Effector CD4-positive, alpha-beta T cell (primary cell): ENCODE results near the gene ZGPAT.
"Not testable (repeated sequence)": the region's sequence is repeated elsewhere in the genome, so short reads cannot be mapped to it uniquely, and the experiment has no call there.

ENCODE experiments used
- DNase-seq: peaks from one replicate; pipeline ENCODE4 v3.0.0-alpha.2; 2020
- total RNA-seq: gene quantifications from one replicate; lab custom pipeline; 2026; lab: John Stamatoyannopoulos, UW

The ZGPAT gene
- 22.3 reads per million, percentile 49 among the genes with 10 or more reads in this experiment for total RNA-seq

GRCh38 chr20:63707558-63708300, at the start of gene ZGPAT, which contains the start of gene ARFRP1:
TSS of gene ZGPAT (plus strand) at chr20:63708039. CDS start at chr20:63708581, 542 bp downstream.
TSS of gene ARFRP1 (minus strand) at chr20:63707976. CDS start at chr20:63707091, 885 bp downstream.
- peak; percentile 82 for DNase-seq

- DNase-seq: no peak
Observed at GRCh38 chr20:63658749-63659187, 49.1 kb upstream of the ZGPAT start.

GRCh38 chr20:63659370-63659769, 48.5 kb upstream of the ZGPAT start:
- no peak for DNase-seq

DNA sequence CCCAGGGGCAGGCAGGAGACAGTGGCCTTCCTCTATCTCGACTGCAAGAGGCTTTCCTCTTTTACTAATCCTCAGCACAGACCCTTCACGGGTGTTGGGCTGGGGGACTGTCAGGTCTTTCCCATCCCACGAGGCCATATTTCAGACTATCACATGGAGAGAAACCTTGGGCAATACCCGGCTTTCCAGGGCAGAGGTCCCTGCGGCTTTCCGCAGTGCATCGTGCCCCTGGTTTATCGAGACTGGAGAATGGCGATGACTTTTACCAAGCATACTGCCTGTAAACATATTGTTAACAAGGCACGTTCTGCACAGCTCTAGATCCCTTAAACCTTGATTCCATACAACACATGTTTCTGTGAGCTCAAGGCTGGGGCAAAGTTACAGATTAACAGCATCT, 47.7 kb upstream of the ZGPAT start:
- not testable (repeated sequence) for DNase-seq

DNA sequence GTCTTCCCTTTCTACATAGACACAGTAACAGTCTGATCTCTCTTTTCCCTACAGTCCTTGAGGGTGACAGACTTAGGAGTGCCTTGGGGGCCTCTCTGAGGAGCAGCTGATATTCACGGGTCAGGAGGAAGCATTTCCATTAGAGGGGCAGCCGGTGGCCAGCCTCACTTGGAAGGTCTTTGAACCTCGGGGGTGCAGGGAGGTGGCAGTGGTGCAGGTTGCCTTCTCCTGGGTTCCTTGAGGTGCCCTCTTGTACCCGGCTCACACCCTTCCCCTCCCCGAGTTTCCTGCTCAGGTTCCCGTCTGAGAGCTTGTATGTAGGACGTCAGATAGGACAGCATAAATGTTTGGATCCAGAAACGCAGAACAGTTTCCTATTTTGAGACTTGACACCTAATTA, 47.2 kb upstream of the ZGPAT start:
- no peak for DNase-seq

GRCh38 chr20:63661108-63661507, 46.7 kb upstream of the ZGPAT start:
- no peak for DNase-seq

DNA sequence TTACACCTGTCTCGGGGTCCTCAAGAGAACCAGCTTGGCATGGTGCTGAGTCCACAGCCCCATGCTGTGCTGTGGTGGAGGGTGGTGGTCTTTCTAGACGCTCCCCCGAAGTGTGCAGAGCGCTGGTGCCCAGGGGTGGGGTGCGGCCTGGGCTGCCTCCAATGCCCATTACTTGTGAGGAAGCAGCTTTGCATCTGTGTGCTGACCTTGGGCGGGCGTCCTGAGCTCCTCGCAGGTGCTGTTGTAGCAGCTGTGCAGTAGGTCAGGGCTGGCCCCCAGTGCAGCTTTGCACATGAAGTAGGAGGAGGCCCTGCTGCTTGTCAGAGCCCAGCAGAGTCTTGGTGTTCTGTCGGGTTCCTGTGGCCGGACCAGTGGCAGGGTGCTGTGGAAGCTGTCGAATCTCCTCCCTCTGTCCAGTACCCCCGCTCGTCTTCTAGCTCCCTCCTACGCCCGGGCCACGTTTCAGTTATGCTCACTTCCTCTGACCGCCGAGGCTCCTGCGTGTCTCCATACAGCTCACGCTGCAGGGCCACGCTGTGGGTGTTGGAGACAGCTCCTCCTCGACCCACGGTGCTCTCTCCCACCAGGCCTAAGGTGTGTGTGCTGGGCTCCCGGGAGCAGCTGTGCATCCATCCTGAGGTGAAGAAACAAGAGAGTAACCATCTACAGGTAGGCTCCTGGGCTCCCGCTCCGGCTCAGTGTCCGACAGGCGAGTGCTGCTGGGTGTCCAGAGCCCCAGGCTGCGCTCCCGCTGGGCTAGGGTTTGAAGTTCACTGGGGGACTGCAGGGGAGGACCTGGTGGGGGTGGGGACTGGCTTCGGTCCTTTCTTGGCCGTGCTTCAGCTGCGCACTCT, 45.7 kb upstream of the ZGPAT start:
- DNase-seq: no peak

- DNase-seq: no peak
Observed at GRCh38 chr20:63662813-63663189, 45.0 kb upstream of the ZGPAT start.

- DNase-seq: no peak
Observed at GRCh38 chr20:63663332-63664066, 44.3 kb upstream of the ZGPAT start.

- no peak for DNase-seq
Observed at GRCh38 chr20:63664143-63664851, 43.5 kb upstream of the ZGPAT start.

GRCh38 chr20:63664861-63665594, 42.8 kb upstream of the ZGPAT start:
- DNase-seq: no peak

- DNase-seq: no peak
Observed at GRCh38 chr20:63665708-63666107, 42.1 kb upstream of the ZGPAT start.

DNA sequence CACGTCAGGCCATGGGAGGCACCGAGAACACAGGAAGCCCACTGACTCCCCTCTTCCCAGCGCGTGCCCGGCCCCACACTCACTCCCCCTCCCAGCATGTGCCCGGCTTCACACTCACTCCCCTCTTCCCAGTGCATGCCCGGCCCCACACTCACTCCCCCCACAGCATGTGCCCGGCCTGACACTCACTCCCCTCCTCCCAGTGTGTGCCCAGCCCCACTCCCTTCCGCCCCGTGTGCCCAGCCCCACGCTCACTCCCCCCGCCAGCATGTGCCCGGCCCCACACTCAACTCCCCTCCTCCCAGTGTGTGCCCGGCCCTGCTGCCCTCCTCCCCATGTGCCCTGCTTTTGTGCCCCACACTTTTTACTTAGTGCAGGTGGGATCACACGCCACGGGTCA, 40.0 kb upstream of the ZGPAT start:
- no peak for DNase-seq

DNA sequence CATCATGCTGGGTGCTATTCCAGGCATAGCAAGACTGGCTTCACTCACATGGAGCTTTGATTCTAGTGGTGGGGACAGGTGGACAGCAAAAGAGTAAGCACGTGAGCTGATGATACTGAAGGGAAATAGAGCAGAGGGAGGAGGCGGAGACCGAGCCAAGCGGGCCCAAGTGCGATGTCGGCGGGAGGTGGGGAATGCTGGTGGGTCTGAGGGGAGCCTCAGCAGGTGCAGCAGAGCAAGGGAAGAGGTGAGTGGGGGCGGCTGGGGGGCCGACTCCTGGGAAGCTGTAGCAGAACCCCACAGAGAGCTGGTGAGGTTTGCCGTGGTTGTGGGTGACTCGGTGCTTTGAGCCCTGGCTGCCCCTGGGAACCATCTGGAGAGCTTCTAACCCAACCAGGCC, 39.5 kb upstream of the ZGPAT start:
- no peak for DNase-seq

- not testable (repeated sequence) for DNase-seq
Observed at GRCh38 chr20:63671695-63672094, 36.1 kb upstream of the ZGPAT start.

DNA sequence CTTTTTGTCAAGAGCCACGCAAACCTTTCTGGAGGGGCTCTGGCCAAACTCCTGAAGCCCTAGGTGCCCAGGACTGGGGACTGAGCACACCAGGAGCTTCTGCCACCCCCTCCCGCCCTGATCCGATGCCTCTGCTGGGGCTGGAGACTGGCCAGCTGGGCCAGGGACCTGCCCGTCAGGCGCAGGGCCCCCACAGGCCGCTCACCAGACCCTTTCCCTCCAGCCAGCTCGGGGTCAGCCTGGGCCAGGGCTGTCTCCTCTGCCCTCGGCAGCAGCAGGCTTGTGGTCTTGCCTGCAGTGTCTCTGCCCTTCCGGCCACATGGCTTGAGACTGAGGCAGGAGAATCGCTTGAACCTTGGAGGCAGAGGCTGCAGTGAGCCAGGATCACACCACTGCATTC, 35.2 kb upstream of the ZGPAT start:
- no peak for DNase-seq

- no peak for DNase-seq
Observed at GRCh38 chr20:63673951-63674350, 33.9 kb upstream of the ZGPAT start.

DNA sequence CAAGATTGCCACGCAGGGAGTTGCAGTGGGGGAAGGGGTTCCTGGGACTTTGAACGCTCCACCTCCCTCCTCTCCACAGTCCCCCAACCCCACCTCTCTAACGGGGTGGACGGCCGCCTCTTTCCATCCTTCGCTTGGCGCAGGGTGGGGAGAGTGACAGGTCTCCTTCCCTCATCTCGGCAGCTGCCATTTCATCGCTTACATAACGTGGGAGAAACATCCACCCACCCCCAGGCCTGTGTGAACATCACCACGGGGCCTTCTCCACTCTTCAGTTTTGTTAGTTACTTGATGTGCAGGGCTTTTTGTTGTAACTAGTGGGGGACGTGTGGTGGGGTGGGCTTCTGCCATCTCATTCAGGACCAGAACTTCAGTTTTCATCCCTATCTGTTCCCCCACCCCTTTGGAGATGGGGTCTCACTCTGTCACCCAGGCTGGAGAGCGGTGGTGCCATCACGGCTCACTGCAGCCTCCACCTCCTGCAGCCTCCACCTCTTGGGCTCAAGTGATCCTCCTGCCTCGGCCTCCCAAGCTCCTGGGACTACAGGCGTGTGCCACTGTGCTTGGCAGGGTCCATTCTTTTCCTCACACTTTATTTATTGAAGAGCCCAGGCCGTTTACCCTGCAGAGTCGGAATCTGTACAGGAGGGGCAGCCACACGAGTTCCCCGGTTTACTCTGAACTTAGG, 32.0 kb upstream of the ZGPAT start:
- no peak for DNase-seq

GRCh38 chr20:63678071-63678470, 29.8 kb upstream of the ZGPAT start:
- DNase-seq: no peak

- no peak for DNase-seq
Observed at GRCh38 chr20:63678667-63679465, 29.0 kb upstream of the ZGPAT start.
